Stomach (tissue), 4 donors: Measurements from ENCODE around the gene SNTA1.

ENCODE experiments used
- EP300 ChIP-seq: sonication (generic); formaldehyde crosslinking; IDR thresholded peaks from one replicate; pipeline ENCODE4 v1.6.1; 2017; ENCODE audit warnings: antibody characterized with exemption
- POLR2A ChIP-seq, 4 donors: fragments of 450-650 bp; IDR thresholded peaks; one replicate each; pipeline ENCODE4 v1.6.1; 2016; ENCODE audit warnings: antibody characterized with exemption in 4 of 4, control low read depth in 2 of 4, mild to moderate bottlenecking in 1 of 4, moderate library complexity in 1 of 4
- TF ChIP-seq, protein P1 (sequence below), 7 experiments: fragments of 450-650 bp in 4 of 7; fragments of 200-600 bp in 3 of 7; sonication (generic) in 3 of 7; IDR thresholded peaks; one replicate each; pipeline ENCODE4 v1.5.1; 2016 to 2019; ENCODE audit warnings: antibody characterized with exemption in 7 of 7, control low read depth in 2 of 7, mild to moderate bottlenecking in 1 of 7

DNA sequence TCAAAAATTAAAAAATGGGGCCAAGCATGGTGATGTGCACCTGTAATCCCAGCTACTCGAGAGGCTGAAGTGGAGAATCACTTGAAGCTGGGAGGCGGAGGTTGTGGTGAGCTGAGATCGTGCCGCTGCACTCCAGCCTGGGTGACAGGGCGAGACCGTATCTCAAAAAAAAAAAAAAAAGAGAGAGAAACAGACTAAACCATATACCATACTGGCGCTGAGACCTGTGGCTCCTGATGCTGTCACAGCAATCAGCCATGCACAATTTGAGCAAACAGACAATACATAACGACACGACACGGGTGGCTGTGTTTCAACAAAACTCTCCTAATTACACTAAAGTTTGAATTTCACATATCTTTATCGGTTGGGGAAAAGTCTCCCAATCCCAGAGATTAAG is 31.4 kb upstream of the SNTA1 start:
- TF ChIP-seq EP300 (no peak), POLR2A (IDR thresholded peaks at IDR 0.05) (no peak)
- TF ChIP-seq, protein P1, sequence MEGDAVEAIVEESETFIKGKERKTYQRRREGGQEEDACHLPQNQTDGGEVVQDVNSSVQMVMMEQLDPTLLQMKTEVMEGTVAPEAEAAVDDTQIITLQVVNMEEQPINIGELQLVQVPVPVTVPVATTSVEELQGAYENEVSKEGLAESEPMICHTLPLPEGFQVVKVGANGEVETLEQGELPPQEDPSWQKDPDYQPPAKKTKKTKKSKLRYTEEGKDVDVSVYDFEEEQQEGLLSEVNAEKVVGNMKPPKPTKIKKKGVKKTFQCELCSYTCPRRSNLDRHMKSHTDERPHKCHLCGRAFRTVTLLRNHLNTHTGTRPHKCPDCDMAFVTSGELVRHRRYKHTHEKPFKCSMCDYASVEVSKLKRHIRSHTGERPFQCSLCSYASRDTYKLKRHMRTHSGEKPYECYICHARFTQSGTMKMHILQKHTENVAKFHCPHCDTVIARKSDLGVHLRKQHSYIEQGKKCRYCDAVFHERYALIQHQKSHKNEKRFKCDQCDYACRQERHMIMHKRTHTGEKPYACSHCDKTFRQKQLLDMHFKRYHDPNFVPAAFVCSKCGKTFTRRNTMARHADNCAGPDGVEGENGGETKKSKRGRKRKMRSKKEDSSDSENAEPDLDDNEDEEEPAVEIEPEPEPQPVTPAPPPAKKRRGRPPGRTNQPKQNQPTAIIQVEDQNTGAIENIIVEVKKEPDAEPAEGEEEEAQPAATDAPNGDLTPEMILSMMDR (IDR thresholded peaks at IDR 0.05): no peak
